NCI-H1092 treated with DMSO at 0.1 percent for 48 hours (cell line): ENCODE results near the gene RASSF3.

Experiments
- DNase-seq: peaks from one replicate; lab custom pipeline; 2025; lab: John Stamatoyannopoulos, UW

RASSF3 gene

GRCh38 chr12:64729909-64730587, 119.8 kb downstream of the RASSF3 start:
- no peak for DNase-seq

DNA sequence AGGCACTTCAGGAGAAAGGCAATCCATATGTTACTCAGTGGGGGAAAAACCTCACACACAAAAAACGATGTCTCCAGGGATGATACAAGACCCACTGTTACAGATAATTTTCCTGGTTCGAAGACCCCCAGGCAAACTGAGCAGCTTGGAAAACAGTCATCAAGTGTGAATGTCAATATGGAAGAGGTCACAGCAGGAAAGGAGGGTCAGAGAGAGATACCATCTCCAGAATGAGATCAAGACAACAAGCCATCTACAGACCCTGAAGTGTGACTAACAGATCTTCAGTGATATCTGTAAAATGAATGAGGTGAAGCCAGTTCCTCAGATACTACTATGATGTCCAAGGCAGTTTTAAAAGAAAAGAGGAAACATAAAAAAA, 120.3 kb downstream of the RASSF3 start:
- peak; percentile 12 for DNase-seq

DNA sequence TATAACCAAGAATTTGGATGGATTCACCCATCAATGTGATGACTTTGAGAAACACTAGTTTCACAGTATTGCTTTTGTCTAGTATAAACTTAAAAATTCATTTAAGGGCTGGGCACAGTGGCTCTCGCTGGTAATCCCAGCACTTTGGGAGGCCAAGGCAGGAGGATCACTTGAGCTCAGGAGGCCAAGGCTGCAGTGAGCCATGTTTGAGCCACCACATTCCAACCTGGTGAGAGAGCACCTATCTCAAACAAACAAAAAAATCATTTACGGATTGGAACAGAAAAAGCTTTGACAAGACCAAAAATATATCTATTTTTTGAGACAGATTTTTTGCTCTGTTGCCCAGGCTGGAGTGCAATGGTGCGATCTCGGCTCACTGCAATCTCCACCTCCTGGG, 121.4 kb downstream of the RASSF3 start:
- DNase-seq = no peak

DNA sequence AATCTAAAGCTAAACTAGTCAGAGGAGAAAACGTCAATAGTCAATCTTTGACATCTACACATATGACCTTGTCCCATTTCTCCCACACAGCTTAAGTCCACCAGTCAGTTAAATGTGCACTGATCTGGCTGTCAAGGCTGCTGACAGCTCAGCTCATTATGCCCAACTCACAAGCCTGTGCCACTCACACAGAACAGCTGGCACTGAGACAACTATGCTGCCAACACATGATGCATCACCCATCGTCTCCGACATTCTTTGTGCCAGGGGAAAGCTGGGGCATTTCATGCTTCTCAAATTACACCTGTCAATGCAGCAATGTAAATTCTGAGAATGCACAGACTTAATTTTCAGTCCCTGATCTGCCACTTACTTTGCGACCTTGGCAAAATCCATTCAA, 123.6 kb downstream of the RASSF3 start:
- DNase-seq = no peak

GRCh38 chr12:64735442-64735841, 125.1 kb downstream of the RASSF3 start:
- DNase-seq = no peak

DNA sequence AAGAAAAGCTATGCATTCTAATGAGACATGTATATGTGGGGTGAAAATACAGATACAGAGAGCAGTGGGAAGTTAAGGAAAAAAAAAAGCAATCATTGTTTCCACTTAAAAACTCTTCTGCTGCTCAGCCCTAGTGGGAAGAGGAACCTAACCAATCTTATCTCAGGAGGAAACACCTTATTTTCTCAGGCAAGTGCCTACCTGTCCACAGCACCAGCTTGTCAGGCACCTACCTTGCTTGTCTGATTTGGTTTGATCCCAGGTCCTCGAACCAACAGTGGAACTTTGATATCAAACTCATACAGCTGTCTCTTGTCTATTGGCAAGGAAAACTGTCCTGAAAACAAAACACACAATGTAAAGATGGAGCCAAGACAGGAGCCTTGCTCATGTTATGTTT, 126.5 kb downstream of the RASSF3 start:
- no peak for DNase-seq

DNA sequence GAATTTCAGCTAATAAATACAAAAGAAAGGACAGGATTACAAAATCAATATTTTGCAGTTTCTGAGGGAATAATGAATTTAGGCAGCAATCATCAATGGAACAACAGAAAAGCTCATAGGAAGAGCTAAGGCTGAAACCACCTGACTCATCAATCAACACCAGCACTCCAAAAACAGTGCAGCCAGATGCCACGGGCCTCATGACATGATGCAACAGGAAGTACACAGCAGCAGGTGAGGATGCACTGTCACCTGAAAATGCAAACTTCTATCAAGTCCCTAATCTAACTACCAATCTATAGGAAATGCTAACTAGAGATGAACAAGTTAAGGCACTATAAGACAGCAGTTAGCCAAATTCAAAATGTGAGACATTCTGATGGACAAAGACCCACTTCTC, 127.2 kb downstream of the RASSF3 start:
- DNase-seq = no peak

GRCh38 chr12:64739778-64740177, 129.5 kb downstream of the RASSF3 start:
- no peak for DNase-seq

- no peak for DNase-seq
These were observed 130.4 kb downstream of the RASSF3 start for GRCh38 chr12:64740646-64741045.

- DNase-seq = no peak
These were observed 132.1 kb downstream of the RASSF3 start for GRCh38 chr12:64742416-64742815.

DNA sequence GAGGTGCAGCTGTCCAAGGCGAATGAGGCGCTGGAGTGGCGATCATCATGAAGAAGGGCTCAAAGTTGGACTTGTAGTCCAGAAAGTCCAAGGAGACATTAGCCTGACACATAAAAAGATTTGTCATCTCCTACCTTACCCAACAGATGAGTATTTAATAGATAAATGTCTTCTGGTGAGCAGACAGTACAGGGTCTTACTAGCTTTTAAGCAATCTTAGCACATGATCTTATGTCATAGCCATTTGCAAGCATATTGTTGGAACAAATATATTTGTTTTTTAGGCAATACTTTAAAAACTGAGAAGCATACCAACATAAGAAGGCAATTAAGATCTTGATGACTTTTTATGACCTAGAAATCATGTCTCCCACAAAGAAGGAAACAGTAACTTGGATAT, 132.9 kb downstream of the RASSF3 start:
- DNase-seq = no peak

DNA sequence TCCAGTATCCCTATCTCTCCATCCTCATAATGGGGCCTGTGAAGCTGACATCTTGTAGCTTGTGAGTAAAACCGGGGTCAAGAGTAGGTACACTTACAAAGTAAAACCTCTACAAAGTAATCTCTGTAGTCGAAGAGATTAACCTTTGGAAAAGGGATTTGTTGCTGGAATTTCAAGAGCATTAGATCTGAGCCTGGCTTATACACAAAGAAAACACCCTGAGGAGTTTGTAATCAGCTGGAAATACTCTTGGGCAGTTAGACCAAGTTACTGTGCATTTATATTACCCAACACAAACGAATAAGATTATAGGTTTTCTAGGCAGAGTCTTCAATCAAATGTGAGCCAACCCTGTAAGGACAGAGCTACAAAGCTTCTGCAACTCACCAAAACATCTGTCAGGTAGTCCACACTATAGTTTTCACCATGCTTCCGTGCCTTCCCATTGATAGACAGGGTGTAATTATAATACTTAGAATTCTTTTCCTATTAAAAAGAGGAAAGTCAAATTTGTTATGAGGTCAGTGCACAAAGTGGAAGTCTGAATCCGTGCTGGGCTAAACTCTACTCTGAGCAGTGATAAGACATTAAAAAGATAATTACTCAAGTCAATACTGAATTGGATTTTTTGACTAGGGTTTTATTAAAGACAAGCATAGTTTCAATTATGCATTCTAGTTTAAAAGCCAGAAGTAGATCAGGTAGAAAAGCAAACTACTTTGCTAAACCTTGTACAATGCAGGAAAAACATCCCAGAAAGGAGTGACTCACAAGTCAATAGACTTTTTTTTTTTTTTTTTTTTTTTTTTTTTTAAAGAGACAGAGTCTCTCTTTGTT, 134.3 kb downstream of the RASSF3 start:
- DNase-seq = no peak

DNA sequence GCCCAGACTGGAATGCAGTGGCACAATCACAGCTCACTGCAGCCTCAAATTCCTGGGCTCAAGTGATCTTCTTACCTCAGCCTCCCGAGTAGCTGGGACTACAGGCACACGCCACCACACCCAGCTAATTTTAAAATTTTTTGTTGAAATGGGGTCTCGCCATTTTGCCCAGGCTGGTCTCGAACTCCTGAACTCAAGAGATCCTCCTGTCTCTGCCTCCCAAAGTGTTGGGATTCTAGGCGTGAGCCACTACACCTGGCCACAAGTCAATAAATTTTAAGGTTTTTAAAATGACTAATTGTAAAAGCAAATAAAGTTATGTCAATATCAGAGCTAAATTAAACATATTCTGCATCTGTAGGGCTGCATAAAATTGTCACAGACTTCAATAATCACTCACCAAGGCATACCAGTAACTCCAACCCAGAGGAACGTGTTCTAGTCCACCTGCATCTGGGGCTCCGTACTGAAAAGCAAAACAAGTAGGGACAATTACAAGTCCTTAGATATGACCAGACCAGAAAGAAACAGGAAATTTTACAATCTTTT, 135.0 kb downstream of the RASSF3 start:
- DNase-seq = no peak

- no peak for DNase-seq
These were observed 135.7 kb downstream of the RASSF3 start for GRCh38 chr12:64745980-64746379.

DNA sequence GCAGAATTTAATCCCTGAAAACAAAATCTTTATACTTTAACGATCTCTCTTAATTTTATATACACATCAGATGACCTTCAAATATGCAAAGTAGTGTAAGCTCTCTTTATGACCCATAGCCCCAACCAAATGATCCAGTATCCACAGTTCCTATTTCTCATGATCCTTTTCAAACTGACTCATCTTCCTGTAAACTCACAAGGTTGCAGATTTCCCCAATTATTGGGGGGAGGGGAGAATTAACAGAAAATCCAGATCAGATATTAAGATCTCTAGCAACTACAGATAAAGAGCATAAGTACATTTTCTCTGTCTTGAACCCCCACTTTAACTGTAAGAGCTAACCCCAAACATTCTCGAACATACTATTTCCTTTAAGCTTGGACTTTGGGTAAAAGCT, 136.4 kb downstream of the RASSF3 start:
- no peak for DNase-seq
